Left forelimb (tissue), 1 donor: ENCODE results near the gene MYO5A.
"Not testable (repeated sequence)": the region's sequence is repeated elsewhere in the genome, so short reads cannot be mapped to it uniquely, and the experiment has no call there.

Source experiments
- DNase-seq: peaks from one replicate; pipeline ENCODE4 v3.0.0-alpha.2; 2018; ENCODE audit warnings: low spot score

MYO5A gene

DNA sequence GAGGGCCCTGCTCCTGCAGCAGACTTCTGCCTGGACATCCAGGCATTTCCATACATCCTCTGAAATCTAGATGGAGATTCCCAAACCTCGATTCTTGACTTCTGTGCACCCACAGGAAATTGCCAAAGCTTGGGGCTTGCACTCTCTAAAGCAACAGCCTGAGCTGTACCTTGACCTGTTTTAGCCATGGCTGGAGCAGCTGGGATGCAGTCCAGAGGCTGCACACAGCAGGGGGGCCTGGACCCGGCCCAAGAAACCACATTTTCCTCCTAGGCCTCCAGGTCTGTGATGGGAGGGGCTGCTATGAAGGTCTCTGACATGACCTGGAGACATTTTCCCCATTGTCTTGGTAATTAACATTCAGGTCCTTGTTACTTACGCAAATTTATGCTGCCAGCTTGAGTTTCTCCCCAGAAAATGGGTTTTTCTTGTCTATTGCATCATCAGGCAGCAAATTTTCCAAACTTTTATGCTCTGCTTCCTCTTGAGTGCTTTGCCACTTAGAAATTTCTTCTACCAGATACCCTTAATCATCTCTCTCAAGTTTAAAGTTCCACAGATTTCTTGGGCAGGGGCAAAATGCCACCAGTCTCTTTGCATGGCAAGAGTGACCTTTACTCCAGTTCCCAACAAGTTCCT, 11.8 kb upstream of the MYO5A start:
- DNase-seq, result no peak

DNA sequence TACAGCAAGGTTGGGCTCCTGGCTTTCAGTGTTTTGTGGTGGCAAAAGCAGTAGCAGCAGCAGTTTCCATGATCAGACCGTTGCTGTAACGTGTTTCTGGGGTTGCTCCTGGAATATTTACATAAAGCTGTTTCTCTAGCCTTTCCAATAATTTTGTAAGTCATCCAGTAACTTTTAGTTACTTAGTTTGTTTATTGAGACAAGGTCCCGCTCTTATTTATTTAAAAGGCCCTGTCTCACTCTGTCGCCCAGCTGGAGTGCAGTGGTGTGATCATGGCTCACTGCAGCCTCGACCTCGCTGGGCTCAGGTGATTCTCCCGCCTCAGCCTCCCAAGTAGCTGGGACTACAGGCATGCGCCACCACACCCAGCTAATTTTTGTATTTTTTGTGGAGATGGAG, 8.8 kb upstream of the MYO5A start:
- DNase-seq, result no peak

DNA sequence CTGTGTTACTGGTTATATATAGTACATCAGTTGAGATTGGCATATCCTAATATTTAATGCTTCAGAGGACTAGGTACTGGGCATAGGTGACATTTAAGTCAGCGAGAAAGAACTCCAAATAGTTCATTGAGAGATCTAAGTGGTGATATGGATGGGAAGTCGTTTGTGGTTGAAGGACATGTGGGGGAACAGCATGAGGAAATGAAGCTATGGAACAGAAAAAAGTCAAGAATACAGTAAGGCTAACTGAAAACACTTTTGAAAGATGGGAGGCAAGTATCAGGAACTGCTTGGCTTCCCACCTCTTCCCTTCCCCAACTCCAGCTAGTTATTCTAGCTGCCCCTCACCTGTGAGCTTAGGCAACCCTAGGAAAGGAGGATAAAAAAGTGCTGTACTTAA, 3.7 kb upstream of the MYO5A start:
- no peak for DNase-seq

DNA sequence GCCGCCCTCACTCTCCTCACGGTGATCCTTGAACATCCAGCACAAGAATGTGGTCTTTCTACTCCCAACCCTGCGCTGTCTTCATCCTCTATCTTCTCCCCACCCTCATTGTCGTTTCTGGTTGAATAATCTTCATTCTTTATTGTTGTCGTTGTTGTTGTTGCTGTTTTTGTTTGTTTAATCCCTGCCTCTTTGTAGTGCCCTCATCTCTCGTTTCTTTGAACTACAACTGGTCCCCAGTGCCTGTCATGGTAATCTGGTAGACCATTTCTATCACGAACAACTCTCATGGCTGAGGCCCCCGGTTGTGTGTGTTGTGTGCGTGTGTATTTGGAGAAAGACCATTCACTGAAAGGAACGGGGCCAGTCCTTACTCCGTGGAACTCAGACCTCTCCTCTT, 1.3 kb upstream of the MYO5A start:
- no peak for DNase-seq

DNA sequence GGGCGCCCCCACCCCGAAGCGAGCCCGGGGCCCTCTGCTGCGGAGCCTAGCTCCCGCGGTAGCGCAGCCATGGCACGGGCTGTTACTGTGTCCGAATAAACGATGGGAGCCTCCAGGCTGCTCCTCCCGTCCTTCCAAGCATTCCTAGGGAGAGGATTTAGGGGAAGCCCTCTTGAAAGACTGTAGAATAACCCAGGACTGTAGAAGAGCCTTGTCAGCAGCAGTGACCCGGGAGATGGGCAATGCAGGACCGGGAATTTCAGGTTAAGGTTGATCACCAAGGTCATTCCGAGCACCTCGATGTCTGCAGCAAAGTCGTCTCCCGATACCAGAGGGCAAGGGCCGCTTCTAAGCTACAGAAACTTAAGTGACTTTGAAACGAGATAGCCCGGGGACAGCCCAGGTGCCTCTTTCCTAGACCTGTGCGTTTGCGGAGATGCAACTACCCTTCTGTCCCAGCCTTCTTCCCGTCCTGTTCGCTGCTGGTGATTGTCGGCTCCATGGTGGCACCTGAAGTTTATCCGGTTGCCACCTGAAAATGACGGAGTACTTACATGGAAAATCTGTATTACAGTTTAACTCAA, 753 bp upstream of the MYO5A start:
- DNase-seq, result no peak

DNA sequence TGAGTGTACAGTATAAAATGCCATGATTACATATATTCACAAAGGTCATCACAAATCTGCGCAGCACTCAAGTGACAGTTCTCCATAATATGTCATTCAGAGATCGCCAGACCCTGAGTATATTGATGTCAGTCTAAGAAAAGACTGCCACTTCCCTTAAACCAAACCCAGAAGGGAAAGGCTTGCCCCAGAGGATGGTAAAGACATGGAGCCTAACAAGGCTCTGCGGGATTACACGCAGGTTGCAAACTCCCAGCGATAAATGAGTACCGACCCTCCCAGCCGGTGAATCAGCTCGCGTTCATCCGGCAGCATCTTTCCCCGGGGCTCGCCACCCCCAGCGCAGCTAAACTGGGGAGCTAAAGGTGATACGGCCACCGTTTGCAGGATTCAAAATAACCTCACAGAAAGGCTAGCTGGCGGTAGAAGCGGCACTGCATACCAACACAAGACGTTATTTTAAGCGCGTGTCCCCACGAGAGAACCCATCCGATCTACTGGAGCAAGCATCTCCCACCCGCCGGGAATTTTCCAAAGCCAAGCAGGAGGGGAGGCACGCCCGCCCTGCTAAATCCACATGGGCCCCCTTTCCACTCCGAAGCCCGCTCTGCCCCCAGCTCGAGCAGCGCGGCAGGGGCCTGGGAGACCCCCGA, 643 bp downstream of the MYO5A start:
- peak; percentile 70 for DNase-seq

DNA sequence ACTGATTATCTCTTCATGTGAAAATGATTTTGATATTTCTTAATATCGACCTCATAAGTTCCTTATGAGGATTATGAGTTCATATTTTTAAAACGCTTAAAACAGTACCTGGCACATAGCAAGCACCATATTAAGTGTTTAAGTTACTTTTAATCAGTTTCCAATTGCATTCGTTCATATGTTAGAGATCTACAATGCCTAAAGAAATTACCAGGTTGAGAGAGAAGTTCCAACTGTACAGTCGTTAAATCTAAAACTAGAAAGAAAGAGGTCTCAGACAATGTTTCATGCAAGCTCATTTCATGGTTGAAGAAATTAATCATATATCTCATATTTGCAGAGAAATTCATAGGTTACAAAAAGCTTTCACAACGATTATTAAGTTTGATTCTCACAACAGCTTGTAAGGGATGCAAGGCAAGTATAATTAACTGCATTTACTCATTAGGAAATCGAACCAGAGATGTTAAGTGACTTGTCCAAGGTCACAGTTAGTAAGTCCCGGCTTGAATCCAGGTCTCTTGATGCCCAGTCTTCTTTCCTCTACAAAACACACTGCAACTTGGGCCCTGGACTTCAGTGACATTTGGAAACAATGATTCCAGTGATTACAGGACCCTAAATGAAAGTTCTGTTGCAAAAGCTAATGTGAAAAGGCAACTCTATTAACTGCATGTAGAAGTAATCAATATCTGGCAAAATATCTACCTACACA, 1.3 kb downstream of the MYO5A start:
- no peak for DNase-seq

DNA sequence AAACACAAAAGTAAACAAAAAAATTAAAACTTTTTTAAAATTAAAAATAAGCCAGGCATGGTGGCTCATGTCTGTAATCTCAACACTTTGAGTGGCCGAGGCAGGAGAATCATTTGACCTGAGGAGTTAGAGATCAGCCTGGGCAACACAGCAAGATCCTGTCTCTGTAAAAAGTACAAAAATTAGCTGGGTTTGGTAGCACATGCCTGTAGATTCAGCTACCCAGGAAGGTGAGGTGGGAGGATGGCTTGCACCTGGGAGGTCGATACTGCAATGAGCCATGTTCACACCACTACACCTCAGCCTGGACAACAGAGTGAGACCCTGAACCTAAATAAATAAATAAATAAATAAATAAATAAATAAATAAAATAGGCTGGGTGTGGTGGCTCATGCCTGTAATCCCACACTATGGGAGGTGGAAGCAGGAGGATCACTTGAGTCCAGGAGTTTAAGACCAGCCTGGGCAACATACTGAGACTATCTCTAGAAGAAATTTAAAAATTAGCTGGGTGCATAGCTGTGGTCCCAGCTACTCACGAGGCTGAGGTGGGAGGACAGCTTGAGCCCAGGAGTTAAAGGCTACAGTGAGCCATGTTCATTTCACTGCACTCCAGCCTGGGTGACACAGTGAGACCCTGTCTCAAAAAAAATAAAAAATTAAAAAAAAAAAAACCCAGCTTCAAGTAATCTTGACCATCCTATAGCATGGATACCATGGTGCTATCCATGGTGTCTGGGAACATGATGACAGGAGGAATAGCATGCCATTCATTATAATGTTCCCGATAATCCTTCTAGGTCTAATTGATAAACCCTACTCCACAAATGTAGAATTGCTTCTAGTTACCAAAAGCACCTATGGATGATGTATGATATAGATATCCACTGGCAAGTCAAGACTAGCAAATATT, 4.2 kb downstream of the MYO5A start:
- no peak for DNase-seq

DNA sequence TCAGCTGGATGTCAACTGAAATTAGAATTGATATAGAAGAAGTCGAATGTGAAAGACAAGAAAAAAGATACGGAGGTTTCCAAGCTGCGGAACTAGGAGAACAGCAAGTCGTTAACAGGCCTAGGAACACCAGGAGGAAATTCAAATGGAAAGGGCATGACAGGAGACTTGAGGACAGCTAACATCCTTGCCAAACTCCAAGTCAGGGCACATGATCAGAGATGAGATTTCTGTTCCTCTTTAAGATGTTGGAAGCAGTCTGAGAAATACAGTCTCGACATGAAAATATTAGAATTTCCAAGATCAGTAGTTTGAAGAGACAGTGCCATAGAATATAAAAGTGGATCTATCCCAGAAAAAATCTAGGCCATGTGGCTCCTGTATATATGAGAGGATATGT, 5.0 kb downstream of the MYO5A start:
- DNase-seq, result no peak

DNA sequence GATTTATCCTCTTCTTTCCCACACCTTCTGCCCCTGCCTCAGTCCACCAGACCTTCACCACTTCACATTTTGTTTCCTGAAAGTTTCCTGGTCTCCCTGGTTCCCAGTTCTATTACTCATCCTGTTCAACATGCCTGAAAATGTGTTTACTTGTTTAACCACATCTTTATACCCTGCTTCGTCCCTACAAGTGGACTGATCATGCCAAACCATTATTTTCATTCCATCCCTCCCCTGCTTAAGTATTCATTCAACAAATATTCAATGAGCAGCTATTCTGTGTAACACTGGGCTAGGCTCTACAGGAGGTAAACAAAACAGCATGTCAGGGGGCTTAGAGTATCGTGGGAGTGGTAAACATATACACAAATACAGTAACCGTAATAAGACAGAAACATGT, 5.5 kb downstream of the MYO5A start:
- no peak for DNase-seq

DNA sequence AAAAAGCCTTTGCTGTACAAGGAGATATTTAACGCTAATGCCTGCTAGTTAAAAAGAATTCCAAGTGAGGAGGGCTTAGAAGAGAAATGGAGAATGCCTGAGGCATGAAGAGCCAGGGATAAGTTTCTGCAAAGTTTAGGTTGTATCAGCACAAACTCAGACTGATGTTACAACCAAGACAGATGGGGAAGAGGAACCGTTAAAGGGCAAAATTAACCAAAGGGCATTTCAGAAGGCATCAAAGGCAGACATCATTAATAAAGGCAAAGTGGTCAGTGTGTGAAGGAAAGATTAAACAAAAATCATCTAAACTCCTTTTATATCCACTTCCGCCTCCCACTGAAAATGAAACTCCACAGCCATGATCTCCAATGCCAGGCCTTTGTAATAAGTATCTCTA, 7.0 kb downstream of the MYO5A start:
- DNase-seq, result no peak

DNA sequence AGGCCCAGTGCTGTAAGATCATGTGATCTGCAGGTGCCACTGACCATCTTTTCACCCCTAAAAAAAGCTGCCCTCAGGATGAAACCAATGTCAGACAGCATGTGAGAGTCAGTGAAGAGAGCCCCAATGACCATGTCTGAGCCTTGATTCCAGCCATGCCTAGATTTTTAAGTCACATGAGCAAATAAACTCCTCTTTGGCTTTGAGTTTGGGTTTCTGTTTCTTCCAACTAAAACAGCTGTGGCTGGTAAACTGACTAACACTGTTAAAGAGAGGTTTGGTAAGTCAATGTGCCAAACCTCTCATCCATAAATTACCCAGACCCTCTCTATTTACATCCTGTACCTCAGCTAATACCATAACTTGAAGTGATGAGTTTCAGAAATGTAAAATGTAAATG, 8.3 kb downstream of the MYO5A start:
- no peak for DNase-seq

DNA sequence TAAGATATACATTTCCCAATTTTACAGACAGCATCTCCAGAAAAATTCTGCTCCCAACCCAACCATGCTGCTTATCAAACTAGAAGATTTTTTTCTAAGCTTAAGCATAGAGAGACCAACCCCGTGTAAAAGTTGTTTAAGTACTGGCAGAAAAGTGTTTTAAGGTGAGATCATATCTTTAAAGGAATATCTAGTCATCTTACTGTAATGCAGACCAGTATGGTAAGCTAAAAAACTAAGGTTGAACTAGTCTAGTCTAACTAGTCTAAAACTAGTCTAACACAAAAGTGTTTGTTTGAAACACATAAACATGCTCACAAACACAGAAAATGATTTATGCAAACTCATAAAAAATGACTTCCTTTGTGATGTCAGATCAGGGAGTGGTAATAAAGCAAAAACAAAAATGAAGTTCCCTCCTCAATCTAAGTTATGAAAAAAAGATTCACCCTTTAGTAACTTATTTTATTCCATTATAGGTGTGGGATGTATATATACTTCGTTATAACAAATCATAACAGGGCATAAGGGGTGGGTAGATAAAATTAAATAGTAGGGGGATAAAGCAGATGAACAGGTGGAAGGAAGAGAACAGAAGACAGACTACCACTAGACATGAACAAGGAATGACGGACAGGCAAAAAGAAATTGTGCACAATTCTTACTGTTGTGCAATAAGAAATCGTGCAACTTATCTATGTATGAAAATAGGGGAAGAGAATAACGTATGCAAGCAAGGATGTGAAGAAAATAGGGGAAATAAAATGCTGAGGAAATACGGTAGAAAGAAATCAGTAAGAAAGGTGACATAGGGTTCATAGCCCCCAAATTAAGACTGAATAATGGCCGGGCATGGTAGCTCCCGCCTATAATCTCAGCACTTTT, 10.0 kb downstream of the MYO5A start:
- no peak for DNase-seq

DNA sequence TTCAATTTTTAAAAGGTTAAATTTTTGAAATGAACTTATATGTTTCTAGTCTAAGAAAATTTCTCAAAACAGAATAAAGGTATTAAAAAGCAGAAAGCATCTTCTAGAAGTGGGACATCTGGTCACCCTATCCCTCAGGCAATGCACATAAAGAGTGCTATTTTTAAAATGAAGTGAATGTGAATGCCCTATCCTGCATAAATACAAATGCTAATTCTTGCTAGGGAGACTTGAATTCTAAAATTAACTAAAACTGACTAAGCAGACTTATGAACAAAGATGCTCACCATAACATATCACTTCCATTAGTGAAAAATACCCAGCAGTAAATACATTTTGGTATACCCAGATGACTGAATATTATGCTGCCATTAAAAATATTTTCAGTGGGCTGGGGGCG, 11.7 kb downstream of the MYO5A start:
- no peak for DNase-seq

DNA sequence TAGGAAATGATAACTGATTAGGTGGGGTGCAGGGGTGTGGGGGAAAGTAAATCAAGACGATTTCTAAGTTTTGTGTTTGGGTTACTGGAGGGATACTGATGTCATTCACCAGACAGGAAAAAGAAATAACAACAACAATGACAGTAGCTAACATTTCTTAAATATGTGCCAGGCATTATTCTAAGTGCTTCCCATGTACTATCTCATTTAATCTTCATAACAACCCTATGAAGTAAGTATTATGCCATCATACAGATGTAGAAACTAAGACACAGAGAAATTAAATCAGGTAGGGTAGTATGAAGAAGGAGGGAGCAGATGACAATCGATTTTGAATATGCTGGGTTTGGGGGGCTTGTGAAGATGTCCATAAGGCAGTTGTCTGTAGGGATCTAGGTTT, 13.3 kb downstream of the MYO5A start:
- DNase-seq, result no peak

DNA sequence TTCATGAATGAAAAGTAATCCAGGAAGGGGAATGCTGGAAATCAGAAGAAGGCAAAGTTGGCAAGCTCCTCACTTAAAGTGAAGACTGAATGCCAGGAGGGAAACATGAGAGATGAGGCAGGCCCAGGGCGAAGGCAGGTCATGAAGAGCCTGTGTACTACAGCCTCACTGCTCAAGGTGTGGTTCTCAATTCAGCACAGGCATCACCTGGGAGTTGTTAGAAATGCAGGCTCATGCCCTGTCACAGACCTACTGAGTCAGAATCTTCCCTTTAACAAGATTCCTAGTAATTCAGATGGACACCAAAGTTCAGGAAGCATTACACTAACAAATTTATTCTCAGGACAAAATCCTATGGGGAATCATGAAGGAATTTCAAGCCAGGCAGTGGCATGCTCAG, 14.2 kb downstream of the MYO5A start:
- no peak for DNase-seq

DNA sequence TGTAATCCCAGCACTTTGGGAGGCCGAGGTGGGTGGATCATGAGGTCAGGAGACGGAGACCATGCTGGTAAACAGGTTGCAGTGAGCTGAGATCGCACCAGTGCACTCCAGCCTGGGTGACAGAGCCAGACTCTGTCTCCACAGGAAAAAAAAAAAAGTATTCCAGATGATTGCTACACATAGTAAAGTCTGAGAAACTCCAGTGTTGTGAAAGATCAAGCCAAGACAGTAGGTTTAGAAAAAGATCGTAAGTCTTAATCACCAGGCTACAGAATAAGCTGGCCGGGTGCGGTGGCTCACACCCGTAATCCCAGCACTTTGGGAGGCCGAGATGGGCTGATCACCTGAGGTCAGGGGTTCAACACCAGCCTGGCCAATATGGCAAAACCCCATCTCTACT, 15.8 kb downstream of the MYO5A start:
- DNase-seq, result not testable (repeated sequence)

DNA sequence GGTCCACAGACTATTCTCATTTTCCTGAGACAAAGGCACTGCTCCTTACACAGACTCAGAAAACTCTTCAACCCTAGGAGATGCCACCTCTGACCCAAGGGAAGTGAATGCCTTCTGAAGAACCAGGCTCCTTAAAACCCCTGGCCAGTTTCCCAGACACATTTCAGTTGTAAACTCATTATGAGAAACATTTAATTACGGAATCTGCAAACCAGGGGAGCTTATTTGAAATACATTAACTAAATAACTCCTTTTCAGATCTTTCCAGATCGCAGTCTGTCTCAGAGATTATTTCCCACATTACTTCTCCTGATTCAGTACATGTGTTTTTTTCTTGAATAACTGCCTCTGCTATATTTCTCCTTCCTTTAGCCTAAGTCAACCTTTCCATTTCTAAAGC, 17.6 kb downstream of the MYO5A start:
- no peak for DNase-seq

DNA sequence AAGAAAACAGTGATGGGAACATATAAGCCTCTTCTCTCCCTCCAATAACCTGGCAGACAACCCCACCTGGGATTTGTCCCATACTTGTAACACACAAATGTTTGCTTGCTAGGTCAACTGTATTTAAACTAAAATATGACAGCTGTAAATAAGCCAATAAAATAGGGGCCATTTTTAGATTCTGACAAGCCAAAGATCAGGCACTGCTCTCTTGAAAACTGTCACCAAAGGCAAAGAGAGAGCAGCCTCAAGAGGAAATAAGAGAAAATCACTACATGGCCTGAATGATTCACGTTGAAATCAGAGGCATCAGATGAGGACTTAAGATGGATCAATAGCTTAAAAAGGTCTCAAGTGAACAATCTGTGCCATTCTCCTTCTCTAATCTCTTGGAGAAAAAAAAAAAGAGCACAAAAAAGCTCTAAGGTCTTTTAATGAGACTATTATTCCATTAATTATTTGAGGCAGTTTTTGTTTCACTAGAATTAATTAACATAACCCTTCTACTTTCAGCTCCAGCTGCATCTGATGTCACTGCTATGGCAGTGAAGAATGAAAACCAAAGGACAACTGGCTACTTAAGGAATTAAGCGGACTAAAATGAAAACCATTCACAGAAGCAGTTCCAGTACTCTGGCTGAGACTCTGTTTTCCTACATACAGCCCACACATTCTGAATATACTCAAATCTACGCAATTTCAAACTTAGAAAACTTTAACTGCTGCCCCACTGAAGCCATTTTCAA, 19.0 kb downstream of the MYO5A start:
- no peak for DNase-seq

DNA sequence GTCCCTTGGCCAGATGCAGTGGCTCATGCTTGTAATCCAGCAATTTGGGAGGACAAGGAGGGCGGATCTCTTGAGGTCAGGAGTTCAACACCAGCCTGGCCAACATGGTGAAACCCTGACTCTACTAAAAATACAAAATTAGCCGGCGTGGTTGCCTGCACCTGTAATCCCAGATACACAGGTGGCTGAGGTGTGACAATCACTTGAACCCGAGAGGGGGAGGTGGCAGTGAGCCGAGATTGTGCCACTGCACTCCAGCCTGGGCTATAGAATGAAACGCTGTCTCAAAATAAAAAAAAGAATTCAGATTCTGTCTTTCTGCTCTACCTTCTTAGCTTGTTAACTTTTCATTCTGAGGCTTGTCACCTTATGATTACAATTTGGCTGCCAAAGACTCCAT, 22.1 kb downstream of the MYO5A start:
- DNase-seq, result no peak
